ENCODE data around the gene CREB1. TPM values are rescaled to one million over a fixed set of nuclear protein-coding genes. Genes with fewer than 3 reads are reported as not detected.
"Not testable (repeated sequence)": the region's sequence is repeated elsewhere in the genome, so short reads cannot be mapped to it uniquely, and the experiment has no call there.

CREB1 gene
- total and polyA plus RNA-seq, 2 donors (not counting 3 experiments of a cell fraction or from before 2014, with no cell fraction given), result 31.0 to 71.1 TPM

GRCh38 chr2:207496936-207497335 lies 32.8 kb upstream of the CREB1 start:
- H3K9ac ChIP-seq (replicated peaks; ENCODE audit: extremely low read depth, insufficient read depth, low read length); intact Hi-C loops (cut with micrococcal nuclease); H2AFZ ChIP-seq (ENCODE audit: low read depth, low read length); H3K9me3 ChIP-seq (replicated peaks; ENCODE audit: control insufficient read depth, insufficient read depth, low read length); H3K4me3 ChIP-seq (replicated peaks in 1 of 3; ENCODE audit: insufficient read depth in 1 of 3, low read depth in 1 of 3, low read length in 3 of 3); dilution Hi-C loops (cut with MboI; ENCODE audit: extremely low pct_ligation_motif_present, low sequenced_read_pairs); H3K27me3 ChIP-seq (ENCODE audit: control insufficient read depth in 2 of 2, insufficient read depth in 2 of 2, low read length in 2 of 2); H3K4me2 ChIP-seq (ENCODE audit: insufficient read depth, low read length); H3K4me1 ChIP-seq (ENCODE audit: control insufficient read depth, extremely low read depth, insufficient read depth, low read length); H3K27ac ChIP-seq (ENCODE audit: insufficient read depth, low read depth, low read length); H4K20me1 ChIP-seq (replicated peaks; ENCODE audit: control insufficient read depth, extremely low read depth, insufficient read depth, low read length); FAIRE-seq; H3K9me1 ChIP-seq (replicated peaks; ENCODE audit: control insufficient read depth, extremely low read depth, insufficient read depth, low read length); BruUV-seq (replicated peaks); H3K36me3 ChIP-seq (ENCODE audit: control insufficient read depth in 2 of 2, extremely low read depth in 1 of 2, insufficient read depth in 2 of 2, low read length in 2 of 2); H3K79me2 ChIP-seq (ENCODE audit: control insufficient read depth, insufficient read depth, low read length); POLR2A ChIA-PET; DNase-seq (ENCODE audit: low read depth, low spot score): not testable (repeated sequence)
- CTCF ChIA-PET, result interaction anchor here (0.7 kb wide), 1 partner anchor 522 kb away, joined by 3 read pairs; no protein-coding TSS in a partner anchor

- dilution Hi-C loops (cut with MboI; ENCODE audit: extremely low pct_ligation_motif_present, low sequenced_read_pairs) (no loop called here), intact Hi-C loops (cut with micrococcal nuclease) (no loop called here)
- FAIRE-seq (no peak), DNase-seq (ENCODE audit: low read depth, low spot score) (no peak)
- Histone ChIP-seq H3K27ac (ENCODE audit: insufficient read depth, low read depth, low read length) (no peak overlapping the region), H3K9me3 (replicated peaks; ENCODE audit: control insufficient read depth, insufficient read depth, low read length) (no peaks in the 10 kb centered on the region), H3K9ac (replicated peaks; ENCODE audit: extremely low read depth, insufficient read depth, low read length) (no peak overlapping the region), H3K79me2 (ENCODE audit: control insufficient read depth, insufficient read depth, low read length) (no peaks in the 10 kb centered on the region), H3K36me3 (ENCODE audit: control insufficient read depth in 2 of 2, extremely low read depth in 1 of 2, insufficient read depth in 2 of 2, low read length in 2 of 2) (no peaks in the 10 kb centered on the region), H2AFZ (ENCODE audit: low read depth, low read length) (no peak overlapping the region), H3K27me3 (ENCODE audit: control insufficient read depth in 2 of 2, insufficient read depth in 2 of 2, low read length in 2 of 2) (peaks cover 0 to 1% of the 10 kb centered on the region in 2 experiments), H4K20me1 (replicated peaks; ENCODE audit: control insufficient read depth, extremely low read depth, insufficient read depth, low read length) (no peaks in the 10 kb centered on the region), H3K4me3 (replicated peaks in 1 of 3; ENCODE audit: insufficient read depth in 1 of 3, low read depth in 1 of 3, low read length in 3 of 3) (no peak overlapping the region), H3K9me1 (replicated peaks; ENCODE audit: control insufficient read depth, extremely low read depth, insufficient read depth, low read length) (no peaks in the 10 kb centered on the region), H3K4me2 (ENCODE audit: insufficient read depth, low read length) (no peak overlapping the region), H3K4me1 (ENCODE audit: control insufficient read depth, extremely low read depth, insufficient read depth, low read length) (peaks cover 3% of the 10 kb centered on the region)
- TF ChIP-seq GATA2 (IDR thresholded peaks at IDR 0.05; ENCODE audit: insufficient read depth, insufficient read length, low read depth, low read length) (no peak), MYC (IDR thresholded peaks at IDR 0.05; ENCODE audit: low read depth, low read length) (no peak), JUN (IDR thresholded peaks at IDR 0.05; ENCODE audit: borderline replicate concordance, insufficient read depth, insufficient read length, low read depth) (no peak), EZH2 (IDR thresholded peaks at IDR 0.05; ENCODE audit: borderline replicate concordance, low read depth, low read length, severe bottlenecking) (no peak)
- TF ChIP-seq, protein P1, sequence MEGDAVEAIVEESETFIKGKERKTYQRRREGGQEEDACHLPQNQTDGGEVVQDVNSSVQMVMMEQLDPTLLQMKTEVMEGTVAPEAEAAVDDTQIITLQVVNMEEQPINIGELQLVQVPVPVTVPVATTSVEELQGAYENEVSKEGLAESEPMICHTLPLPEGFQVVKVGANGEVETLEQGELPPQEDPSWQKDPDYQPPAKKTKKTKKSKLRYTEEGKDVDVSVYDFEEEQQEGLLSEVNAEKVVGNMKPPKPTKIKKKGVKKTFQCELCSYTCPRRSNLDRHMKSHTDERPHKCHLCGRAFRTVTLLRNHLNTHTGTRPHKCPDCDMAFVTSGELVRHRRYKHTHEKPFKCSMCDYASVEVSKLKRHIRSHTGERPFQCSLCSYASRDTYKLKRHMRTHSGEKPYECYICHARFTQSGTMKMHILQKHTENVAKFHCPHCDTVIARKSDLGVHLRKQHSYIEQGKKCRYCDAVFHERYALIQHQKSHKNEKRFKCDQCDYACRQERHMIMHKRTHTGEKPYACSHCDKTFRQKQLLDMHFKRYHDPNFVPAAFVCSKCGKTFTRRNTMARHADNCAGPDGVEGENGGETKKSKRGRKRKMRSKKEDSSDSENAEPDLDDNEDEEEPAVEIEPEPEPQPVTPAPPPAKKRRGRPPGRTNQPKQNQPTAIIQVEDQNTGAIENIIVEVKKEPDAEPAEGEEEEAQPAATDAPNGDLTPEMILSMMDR (IDR thresholded peaks at IDR 0.05; ENCODE audit: extremely low read depth in 1 of 2, insufficient read depth in 1 of 2, low read depth in 1 of 2, low read length in 2 of 2), result no peak
- CTCF ChIA-PET, result interaction anchor here (0.6 kb wide), 1 partner anchor 508 kb away, joined by 3 read pairs; no protein-coding TSS in a partner anchor
- BruUV-seq (replicated peaks), result no TSS peak
- POLR2A ChIA-PET, result no interaction called here
Measured at GRCh38 chr2:207497596-207497995, 32.2 kb upstream of the CREB1 start.
